CD4-positive, alpha-beta T cell (primary cell): ENCODE data around the gene RXFP1. TPM values are rescaled to one million over a fixed set of nuclear protein-coding genes. Genes with fewer than 3 reads are reported as not detected.

ENCODE experiments used
- ATAC-seq: fragments of 200-7000 bp; cut with Tn5 transposase; one replicate; pipeline ENCODE4 v1.10.0; 2022; ENCODE audit warnings: mild to moderate bottlenecking; ENCODE audit not compliant: poor library complexity
- CTCF ChIA-PET: fragments of 350-600 bp; sonication (Branson Sonifier 250); formaldehyde crosslinking; loops from one replicate; lab custom pipeline; 2021; ENCODE audit warnings: antibody characterized with exemption, inconsistent platforms; lab: Charles Lee
- POLR2A ChIA-PET: fragments of 350-600 bp; sonication (Branson Sonifier 250); formaldehyde crosslinking; loops from one replicate; lab custom pipeline; 2021; ENCODE audit warnings: antibody characterized with exemption, inconsistent platforms; lab: Charles Lee
- DNase-seq, 14 experiments: peaks; one replicate each; pipeline ENCODE4 v3.0.0-alpha.2; 2013 to 2020; ENCODE audit warnings: mixed read lengths in 2 of 14
- H3K27ac ChIP-seq, 2 donors: one replicate each; pipeline versions ENCODE4 v1.5.1 to v1.7.0; 2013; ENCODE audit warnings: low read length in 2 of 2, low read depth in 1 of 2, mild to moderate bottlenecking in 1 of 2
- H3K27me3 ChIP-seq, 2 experiments: 1 replicate in 1 of 2; 2 replicates in 1 of 2; pipeline versions ENCODE4 v1.6.1 to v1.7.0; 2013; ENCODE audit warnings: low read length in 2 of 2, control low read depth in 1 of 2, mild to moderate bottlenecking in 1 of 2, moderate library complexity in 1 of 2; ENCODE audit not compliant: insufficient read depth in 2 of 2, control insufficient read depth in 1 of 2
- H3K36me3 ChIP-seq: one replicate; pipeline ENCODE4 v1.6.1; 2013; ENCODE audit warnings: low read length, control low read depth; ENCODE audit not compliant: insufficient read depth
- H3K4me1 ChIP-seq: one replicate; pipeline ENCODE4 v1.6.1; 2013; ENCODE audit warnings: low read length, control low read depth; ENCODE audit not compliant: insufficient read depth
- H3K4me3 ChIP-seq: one replicate; pipeline ENCODE4 v1.5.1; 2013; ENCODE audit warnings: mild to moderate bottlenecking, low read length, moderate library complexity
- H3K9me3 ChIP-seq, 2 experiments: 1 replicate in 1 of 2; 2 replicates in 1 of 2; pipeline versions ENCODE4 v1.6.1 to v1.7.0; 2013; ENCODE audit warnings: low read length in 2 of 2, mild to moderate bottlenecking in 2 of 2, control low read depth in 1 of 2, moderate library complexity in 1 of 2; ENCODE audit not compliant: control insufficient read depth in 1 of 2, insufficient read depth in 1 of 2
- H3K27ac Mint-ChIP-seq: one replicate; pipeline ENCODE4 v1.8.0; 2020; ENCODE audit warnings: mixed read lengths
- H3K27me3 Mint-ChIP-seq: one replicate; pipeline ENCODE4 v1.8.0; 2021; ENCODE audit warnings: mixed read lengths
- H3K36me3 Mint-ChIP-seq: one replicate; pipeline ENCODE4 v1.8.0; 2021; ENCODE audit warnings: low read depth, mixed read lengths
- H3K4me1 Mint-ChIP-seq: one replicate; pipeline ENCODE4 v1.8.0; 2021; ENCODE audit warnings: low read depth, mixed read lengths
- H3K4me3 Mint-ChIP-seq: one replicate; pipeline ENCODE4 v1.8.0; 2020; ENCODE audit warnings: mild to moderate bottlenecking, mixed read lengths
- H3K9me3 Mint-ChIP-seq: one replicate; pipeline ENCODE4 v1.8.0; 2020; ENCODE audit warnings: mixed read lengths
- CTCF ChIP-seq: fragments of 200-600 bp; IDR thresholded peaks from one replicate; pipeline ENCODE4 v1.8.0; 2022; ENCODE audit warnings: antibody characterized with exemption, mild to moderate bottlenecking
- intact Hi-C, 2 experiments: fragments of 100-400 bp; cut with DNase I in 1 of 2; cut with micrococcal nuclease in 1 of 2; formaldehyde crosslinking; loops; one replicate each; pipeline versions ENCODE4 v1.15.1 to v1.9.0; 2023 to 2025; cut with DNase I, micrococcal nuclease
- total RNA-seq, 174 experiments: library from RNA in 2 of 174; stranded (reverse) in 2 of 174; gene quantifications; one replicate each; pipeline ENCODE4 v1.2.3 and lab custom pipeline; 2021 to 2026

Gene RXFP1
- total RNA-seq, 2 experiments from 2014 or later, result not detected

GRCh38 chr4:158523990-158524535, 2.4 kb downstream of the RXFP1 start:
- H3K27me3 Mint-ChIP-seq, result peaks cover 11% of the 10 kb centered on the region
- no peaks in the 10 kb centered on the region for H3K4me1 ChIP-seq
- H3K4me3 ChIP-seq, result no peak overlapping the region
- intact Hi-C loops, result no loop called here
- DNase-seq, result no peak
- H3K9me3 Mint-ChIP-seq, result no peaks in the 10 kb centered on the region
- no peak overlapping the region for H3K4me3 Mint-ChIP-seq
- H3K27me3 ChIP-seq, result peaks cover 0 to 2% of the 10 kb centered on the region in 2 experiments
- no peak overlapping the region for H3K27ac Mint-ChIP-seq
- ChIA-PET CTCF (interaction anchor here (1.1 kb wide), 1 partner anchor 14 kb away, joined by 3 read pairs; no protein-coding TSS in a partner anchor), POLR2A (no interaction called here)
- ATAC-seq, result no peak
- H3K9me3 ChIP-seq, result no peaks in the 10 kb centered on the region
- no peaks in the 10 kb centered on the region for H3K36me3 Mint-ChIP-seq
- no peak for TF ChIP-seq CTCF
- H3K27ac ChIP-seq, result no peak overlapping the region
- H3K36me3 ChIP-seq, result no peaks in the 10 kb centered on the region
- no peaks in the 10 kb centered on the region for H3K4me1 Mint-ChIP-seq

GRCh38 chr4:158527516-158527915, 5.8 kb downstream of the RXFP1 start:
- H3K27me3 ChIP-seq, result peaks cover 0 to 2% of the 10 kb centered on the region in 2 experiments
- Mint-ChIP-seq H3K4me3 (no peak overlapping the region), H3K27ac (no peak overlapping the region), H3K9me3 (no peaks in the 10 kb centered on the region), H3K4me1 (no peaks in the 10 kb centered on the region), H3K36me3 (no peaks in the 10 kb centered on the region), H3K27me3 (peaks cover 17% of the 10 kb centered on the region)
- H3K9me3 ChIP-seq, result no peaks in the 10 kb centered on the region
- H3K36me3 ChIP-seq, result no peaks in the 10 kb centered on the region
- POLR2A ChIA-PET, result no interaction called here
- no peak for ATAC-seq
- H3K4me3 ChIP-seq, result no peak overlapping the region
- intact Hi-C loops, result no loop called here
- H3K27ac ChIP-seq, result no peak overlapping the region
- no peaks in the 10 kb centered on the region for H3K4me1 ChIP-seq
- DNase-seq, result no peak
- no peak for TF ChIP-seq CTCF
- CTCF ChIA-PET, result no interaction called here

GRCh38 chr4:158529505-158529904, 7.8 kb downstream of the RXFP1 start:
- no peaks in the 10 kb centered on the region for H3K36me3 Mint-ChIP-seq
- POLR2A ChIA-PET, result no interaction called here
- H3K4me3 Mint-ChIP-seq, result no peak overlapping the region
- H3K4me1 Mint-ChIP-seq, result no peaks in the 10 kb centered on the region
- H3K36me3 ChIP-seq, result no peaks in the 10 kb centered on the region
- H3K27me3 ChIP-seq, result no peaks in the 10 kb centered on the region
- H3K9me3 ChIP-seq, result no peaks in the 10 kb centered on the region
- no peak for DNase-seq
- H3K27ac ChIP-seq, result no peak overlapping the region
- peaks cover 12% of the 10 kb centered on the region for H3K27me3 Mint-ChIP-seq
- no peak overlapping the region for H3K27ac Mint-ChIP-seq
- intact Hi-C loops, result no loop called here
- ATAC-seq, result no peak
- TF ChIP-seq CTCF, result no peak
- CTCF ChIA-PET, result no interaction called here
- H3K4me1 ChIP-seq, result no peaks in the 10 kb centered on the region
- H3K4me3 ChIP-seq, result no peak overlapping the region
- no peaks in the 10 kb centered on the region for H3K9me3 Mint-ChIP-seq
